HFF-Myc (cell line): ENCODE results near the gene TUB.

Source experiments
- DNase-seq: peaks from one replicate; pipeline ENCODE4 v3.0.0-alpha.2; 2011; ENCODE audit warnings: low read depth; ENCODE audit errors: extremely low read depth
- H3K4me3 ChIP-seq: replicated peaks from 2 replicates; pipeline ENCODE4 v1.5.1; 2011; ENCODE audit warnings: low read depth, mild to moderate bottlenecking, control low read depth, low read length
- CTCF ChIP-seq: IDR thresholded peaks from 2 replicates; pipeline ENCODE4 v1.5.1; 2012; ENCODE audit warnings: mild to moderate bottlenecking, low read depth, low read length, control low read depth; ENCODE audit errors: missing control alignments

Gene TUB

GRCh38 chr11:8149726-8150125, 68.7 kb downstream of the TUB start:
- no peak for DNase-seq
- no peak overlapping the region for H3K4me3 ChIP-seq
- no peak for TF ChIP-seq CTCF
